Breast epithelium (tissue), 4 donors: ENCODE measurements around the gene ABL1. TPM values are rescaled to one million over a fixed set of nuclear protein-coding genes. Genes with fewer than 3 reads are reported as not detected.

ENCODE experiments used
- DNase-seq, 2 donors: peaks; one replicate each; pipeline ENCODE4 v3.0.0-alpha.2; 2019; ENCODE audit warnings: low spot score in 2 of 2
- H3K27ac ChIP-seq, 2 donors: fragments of 200-600 bp; sonication (generic) in 1 of 2; one replicate each; pipeline ENCODE4 v1.5.1; 2016 to 2019; ENCODE audit warnings: mild to moderate bottlenecking in 1 of 2
- H3K27me3 ChIP-seq, 2 donors: fragments of 200-600 bp; sonication (generic) in 1 of 2; one replicate each; pipeline versions ENCODE4 v1.5.1 to v1.6.0; 2017 to 2019; ENCODE audit warnings: control low read depth in 1 of 2, mild to moderate bottlenecking in 1 of 2
- H3K36me3 ChIP-seq: fragments of 200-600 bp; one replicate; pipeline ENCODE4 v1.5.1; 2019
- H3K4me1 ChIP-seq, 2 donors: fragments of 200-600 bp; sonication (generic); one replicate each; pipeline ENCODE4 v1.5.1; 2016 to 2019; ENCODE audit warnings: control low read depth in 1 of 2
- H3K4me3 ChIP-seq, 3 donors: fragments of 200-600 bp; sonication (generic); 1 replicate in 2 of 3; 2 replicates in 1 of 3; pipeline ENCODE4 v1.5.1; 2016 to 2019; ENCODE audit warnings: mild to moderate bottlenecking in 3 of 3, moderate library complexity in 2 of 3
- H3K9me3 ChIP-seq, 2 donors: fragments of 200-600 bp; sonication (generic) in 1 of 2; one replicate each; pipeline ENCODE4 v1.5.1; 2016 to 2019; ENCODE audit warnings: control low read depth in 1 of 2
- CTCF ChIP-seq, 3 donors: fragments of 450-650 bp; IDR thresholded peaks; one replicate each; pipeline ENCODE4 v1.5.1; 2016 to 2017; ENCODE audit warnings: antibody characterized with exemption in 3 of 3, mild to moderate bottlenecking in 3 of 3, moderate library complexity in 3 of 3
- POLR2A ChIP-seq: fragments of 450-650 bp; IDR thresholded peaks from one replicate; pipeline ENCODE4 v1.6.1; 2016; ENCODE audit warnings: antibody characterized with exemption, mild to moderate bottlenecking, moderate library complexity
- POLR2AphosphoS5 ChIP-seq, 3 donors: sonication (generic); formaldehyde crosslinking; IDR thresholded peaks; one replicate each; pipeline ENCODE4 v1.6.1; 2017; ENCODE audit warnings: antibody characterized with exemption in 3 of 3
- intact Hi-C: fragments of 100-400 bp; cut with DNase I; formaldehyde crosslinking; loops from one replicate; pipeline ENCODE4 v1.15.1; 2023; ENCODE audit warnings: low total_unique reads
- total RNA-seq, 3 donors: library from RNA; depleted of rRNA; stranded (reverse); fragments of >200 nt; gene quantifications; one replicate each; pipeline ENCODE4 v1.1.0, GENCODE V29; 2016

Gene ABL1
- total RNA-seq, 3 donors from 2014 or later = 43.6 to 72.8 (median 67.4) TPM

- Histone ChIP-seq H3K27ac (no peak overlapping the region), H3K27me3 (peaks cover 0 to 7% of the 10 kb centered on the region in 2 donors), H3K9me3 (no peaks in the 10 kb centered on the region), H3K4me1 (no peaks in the 10 kb centered on the region), H3K4me3 (no peak overlapping the region), H3K36me3 (no peaks in the 10 kb centered on the region)
- intact Hi-C loops = no loop called here
- TF ChIP-seq CTCF (IDR thresholded peaks at IDR 0.05) = no peak
- TF ChIP-seq POLR2A = no peak
- TF ChIP-seq POLR2AphosphoS5 (IDR thresholded peaks at IDR 0.05) = no peak
- no peak for DNase-seq
Observed at GRCh38 chr9:130895481-130896232, 60.6 kb downstream of the ABL1 start.

GRCh38 chr9:130896233-130897014 is 61.4 kb downstream of the ABL1 start, which contains the start of gene QRFP:
Gene QRFP, minus strand, starts transcription at chr9:130896812. Its CDS starts 2,974 bp downstream, at chr9:130893838.
- Histone ChIP-seq H3K4me3 (no peak within 1 kb of the TSS), H3K27me3 (peaks cover 0 to 7% of the 10 kb centered on the region in 2 donors), H3K27ac (no peak within 1 kb of the TSS), H3K36me3 (no peaks in the 10 kb centered on the region), H3K4me1 (no peaks in the 10 kb centered on the region), H3K9me3 (no peaks in the 10 kb centered on the region)
- DNase-seq = no peak
- TF ChIP-seq POLR2AphosphoS5 (IDR thresholded peaks at IDR 0.05) (no peak), POLR2A (no peak), CTCF (IDR thresholded peaks at IDR 0.05) (no peak)
- intact Hi-C loops = no loop called here

- DNase-seq = no peak
- H3K4me3 ChIP-seq = no peak overlapping the region
- intact Hi-C loops = no loop called here
- peaks cover 0 to 13% of the 10 kb centered on the region in 2 donors for H3K27me3 ChIP-seq
- no peaks in the 10 kb centered on the region for H3K36me3 ChIP-seq
- no peaks in the 10 kb centered on the region for H3K4me1 ChIP-seq
- H3K9me3 ChIP-seq = no peaks in the 10 kb centered on the region
- H3K27ac ChIP-seq = no peak overlapping the region
- no peak for TF ChIP-seq POLR2AphosphoS5 (IDR thresholded peaks at IDR 0.05)
- no peak for TF ChIP-seq CTCF (IDR thresholded peaks at IDR 0.05)
- no peak for TF ChIP-seq POLR2A
Observed at GRCh38 chr9:130897105-130897751, 62.2 kb downstream of the ABL1 start.

GRCh38 chr9:130897848-130898551 is 62.9 kb downstream of the ABL1 start:
- Histone ChIP-seq H3K27ac (no peak overlapping the region), H3K9me3 (no peaks in the 10 kb centered on the region), H3K4me3 (no peak overlapping the region), H3K4me1 (no peaks in the 10 kb centered on the region), H3K36me3 (no peaks in the 10 kb centered on the region), H3K27me3 (peaks cover under 1 to 21% of the 10 kb centered on the region in 2 donors)
- TF ChIP-seq POLR2A (no peak), CTCF (IDR thresholded peaks at IDR 0.05) (no peak), POLR2AphosphoS5 (IDR thresholded peaks at IDR 0.05) (no peak)
- no peak for DNase-seq
- intact Hi-C loops = no loop called here
